ENCODE data around the gene MAMLD1. TPM values are rescaled to one million over a fixed set of nuclear protein-coding genes. Genes with fewer than 3 reads are reported as not detected.

MAMLD1 gene
- total and polyA plus RNA-seq, 2 donors (not counting 3 experiments of a cell fraction or from before 2014, with no cell fraction given) = 2.5 to 5.6 TPM

- H3K79me2 ChIP-seq (ENCODE audit: control insufficient read depth, insufficient read depth, low read length) = no peaks in the 10 kb centered on the region
- H3K9me1 ChIP-seq (replicated peaks; ENCODE audit: control insufficient read depth, extremely low read depth, insufficient read depth, low read length) = no peaks in the 10 kb centered on the region
- H3K36me3 ChIP-seq (ENCODE audit: control insufficient read depth in 2 of 2, extremely low read depth in 1 of 2, insufficient read depth in 2 of 2, low read length in 2 of 2) = no peaks in the 10 kb centered on the region
- no peaks in the 10 kb centered on the region for H3K9me3 ChIP-seq (replicated peaks; ENCODE audit: control insufficient read depth, insufficient read depth, low read length)
- dilution Hi-C loops (cut with MboI; ENCODE audit: extremely low pct_ligation_motif_present, low sequenced_read_pairs) = no loop called here
- BruUV-seq (replicated peaks) = no TSS peak
- no peak overlapping the region for H3K9ac ChIP-seq (replicated peaks; ENCODE audit: extremely low read depth, insufficient read depth, low read length)
- H3K4me3 ChIP-seq (replicated peaks in 1 of 3; ENCODE audit: insufficient read depth in 1 of 3, low read depth in 1 of 3, low read length in 3 of 3) = no peak overlapping the region
- H3K4me2 ChIP-seq (ENCODE audit: insufficient read depth, low read length) = no peak overlapping the region
- ChIA-PET CTCF (no interaction called here), POLR2A (no interaction called here)
- FAIRE-seq (no peak), DNase-seq (ENCODE audit: low read depth, low spot score) (no peak)
- no peak overlapping the region for H3K27ac ChIP-seq (ENCODE audit: insufficient read depth, low read depth, low read length)
- no peaks in the 10 kb centered on the region for H3K4me1 ChIP-seq (ENCODE audit: control insufficient read depth, extremely low read depth, insufficient read depth, low read length)
- H3K27me3 ChIP-seq (ENCODE audit: control insufficient read depth in 2 of 2, insufficient read depth in 2 of 2, low read length in 2 of 2) = no peaks in the 10 kb centered on the region
- no peak overlapping the region for H2AFZ ChIP-seq (ENCODE audit: low read depth, low read length)
- intact Hi-C loops (cut with micrococcal nuclease) = no loop called here
- TF ChIP-seq MYC (IDR thresholded peaks at IDR 0.05; ENCODE audit: low read depth, low read length) (no peak), CTCF (IDR thresholded peaks at IDR 0.05; ENCODE audit: extremely low read depth in 1 of 2, insufficient read depth in 1 of 2, low read depth in 1 of 2, low read length in 2 of 2) (no peak), POLR2A (IDR thresholded peaks at IDR 0.05; ENCODE audit: low read depth, low read length) (no peak), FOS (IDR thresholded peaks at IDR 0.05; ENCODE audit: borderline replicate concordance, insufficient read depth, low read length) (no peak), JUN (IDR thresholded peaks at IDR 0.05; ENCODE audit: borderline replicate concordance, insufficient read depth, insufficient read length, low read depth) (no peak), EZH2 (IDR thresholded peaks at IDR 0.05; ENCODE audit: borderline replicate concordance, low read depth, low read length, severe bottlenecking) (no peak), GATA2 (IDR thresholded peaks at IDR 0.05; ENCODE audit: insufficient read depth, insufficient read length, low read depth, low read length) (no peak), POLR2AphosphoS5 (IDR thresholded peaks at IDR 0.05; ENCODE audit: insufficient read depth, low read depth, low read length) (no peak)
- TF ChIP-seq, protein P1, sequence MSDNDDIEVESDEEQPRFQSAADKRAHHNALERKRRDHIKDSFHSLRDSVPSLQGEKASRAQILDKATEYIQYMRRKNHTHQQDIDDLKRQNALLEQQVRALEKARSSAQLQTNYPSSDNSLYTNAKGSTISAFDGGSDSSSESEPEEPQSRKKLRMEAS (IDR thresholded peaks at IDR 0.05; ENCODE audit: insufficient read depth, insufficient read length) = no peak
- no peaks in the 10 kb centered on the region for H4K20me1 ChIP-seq (replicated peaks; ENCODE audit: control insufficient read depth, extremely low read depth, insufficient read depth, low read length)
These were observed 152.7 kb downstream of the MAMLD1 start for GRCh38 chrX:150515801-150516200.

All from endothelial cell of umbilical vein (primary cell).